LNCaP clone FGC (cell line): ENCODE measurements around the gene ZNF385D.

Experiments used
- DNase-seq: peaks from one replicate; pipeline ENCODE4 v3.0.0-alpha.2; 2011; ENCODE audit warnings: low read depth
- H3K4me3 ChIP-seq: 2 replicates; pipeline ENCODE4 v1.5.1; 2011; ENCODE audit warnings: mild to moderate bottlenecking, low read depth, low read length, control low read depth
- TF ChIP-seq, protein P1 (sequence below): IDR thresholded peaks from 2 replicates; pipeline ENCODE4 v1.5.1; 2012; ENCODE audit warnings: mild to moderate bottlenecking; ENCODE audit not compliant: control insufficient read depth, insufficient read depth; ENCODE audit errors: extremely low read depth

The ZNF385D gene

DNA sequence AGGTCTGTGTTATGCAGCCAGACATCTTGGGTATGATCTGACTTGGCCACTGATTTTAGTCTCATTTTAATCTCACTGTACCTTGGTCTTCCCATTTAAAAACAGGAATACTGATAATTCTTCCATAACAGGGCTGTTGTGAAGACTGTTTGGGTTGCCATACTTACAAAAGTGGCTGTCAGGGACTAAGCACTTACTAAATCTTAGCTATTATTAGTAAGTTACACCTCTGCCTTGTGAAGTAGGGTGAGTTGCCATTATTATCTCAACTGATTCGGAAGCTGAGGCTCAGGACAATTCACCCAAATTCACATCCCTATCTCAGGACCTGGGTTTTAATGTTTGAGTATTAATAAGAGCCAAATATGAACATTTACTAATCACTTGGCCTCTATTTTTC lies 12.7 kb downstream of the ZNF385D start:
- no peak for DNase-seq
- TF ChIP-seq, protein P1, sequence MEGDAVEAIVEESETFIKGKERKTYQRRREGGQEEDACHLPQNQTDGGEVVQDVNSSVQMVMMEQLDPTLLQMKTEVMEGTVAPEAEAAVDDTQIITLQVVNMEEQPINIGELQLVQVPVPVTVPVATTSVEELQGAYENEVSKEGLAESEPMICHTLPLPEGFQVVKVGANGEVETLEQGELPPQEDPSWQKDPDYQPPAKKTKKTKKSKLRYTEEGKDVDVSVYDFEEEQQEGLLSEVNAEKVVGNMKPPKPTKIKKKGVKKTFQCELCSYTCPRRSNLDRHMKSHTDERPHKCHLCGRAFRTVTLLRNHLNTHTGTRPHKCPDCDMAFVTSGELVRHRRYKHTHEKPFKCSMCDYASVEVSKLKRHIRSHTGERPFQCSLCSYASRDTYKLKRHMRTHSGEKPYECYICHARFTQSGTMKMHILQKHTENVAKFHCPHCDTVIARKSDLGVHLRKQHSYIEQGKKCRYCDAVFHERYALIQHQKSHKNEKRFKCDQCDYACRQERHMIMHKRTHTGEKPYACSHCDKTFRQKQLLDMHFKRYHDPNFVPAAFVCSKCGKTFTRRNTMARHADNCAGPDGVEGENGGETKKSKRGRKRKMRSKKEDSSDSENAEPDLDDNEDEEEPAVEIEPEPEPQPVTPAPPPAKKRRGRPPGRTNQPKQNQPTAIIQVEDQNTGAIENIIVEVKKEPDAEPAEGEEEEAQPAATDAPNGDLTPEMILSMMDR, result no peak
- H3K4me3 ChIP-seq, result no peak overlapping the region

DNA sequence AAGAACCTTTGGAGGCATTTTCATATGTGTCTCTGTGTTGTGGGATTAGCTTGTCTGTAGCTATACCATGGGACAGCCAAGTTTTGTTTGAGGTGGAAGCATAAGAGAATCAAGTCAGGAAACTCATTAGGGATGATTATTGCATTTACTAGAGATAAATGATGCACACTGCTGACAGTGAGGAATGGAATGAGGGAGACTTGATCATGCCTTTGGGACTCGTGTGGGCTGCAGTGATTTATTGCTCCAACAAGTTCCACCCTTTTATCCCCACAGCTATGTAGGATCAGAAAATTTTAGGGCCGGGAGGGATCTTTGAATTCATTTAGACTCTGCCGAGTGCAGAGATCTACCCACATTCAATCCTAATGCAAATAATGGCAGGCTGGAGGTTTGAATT lies 16.3 kb downstream of the ZNF385D start:
- DNase-seq, result no peak
- TF ChIP-seq, protein P1, result no peak

DNA sequence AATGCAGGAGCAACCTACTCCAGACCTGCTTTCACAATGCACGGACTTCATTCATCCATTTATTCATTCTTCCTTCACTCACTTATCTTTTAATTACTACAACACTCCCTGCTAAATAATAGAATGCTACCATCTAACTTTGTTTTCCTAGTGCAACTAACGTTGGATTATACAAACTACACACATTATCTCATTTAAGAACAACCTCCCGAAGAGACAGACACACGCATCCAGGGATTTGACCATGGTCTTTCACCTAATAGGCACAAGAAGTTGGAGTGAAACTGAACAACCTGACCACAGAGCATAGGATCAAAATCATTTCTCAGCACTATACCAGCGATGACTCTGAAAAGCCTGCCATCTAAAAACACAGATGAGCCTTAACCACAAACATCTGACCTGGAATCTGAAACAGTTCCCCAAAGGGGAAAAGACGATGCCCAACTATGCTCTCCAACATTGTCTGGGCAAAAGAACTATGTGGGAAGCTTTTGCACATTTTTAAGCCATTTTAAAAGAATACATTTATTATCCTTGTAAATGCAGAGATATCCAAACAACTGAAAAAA lies 21.0 kb downstream of the ZNF385D start:
- H3K4me3 ChIP-seq, result no peak overlapping the region
- no peak for DNase-seq
- TF ChIP-seq, protein P1, result no peak

More for the DNA sequence above, 16.3 kb downstream of the ZNF385D start:
- no peak overlapping the region for H3K4me3 ChIP-seq

DNA sequence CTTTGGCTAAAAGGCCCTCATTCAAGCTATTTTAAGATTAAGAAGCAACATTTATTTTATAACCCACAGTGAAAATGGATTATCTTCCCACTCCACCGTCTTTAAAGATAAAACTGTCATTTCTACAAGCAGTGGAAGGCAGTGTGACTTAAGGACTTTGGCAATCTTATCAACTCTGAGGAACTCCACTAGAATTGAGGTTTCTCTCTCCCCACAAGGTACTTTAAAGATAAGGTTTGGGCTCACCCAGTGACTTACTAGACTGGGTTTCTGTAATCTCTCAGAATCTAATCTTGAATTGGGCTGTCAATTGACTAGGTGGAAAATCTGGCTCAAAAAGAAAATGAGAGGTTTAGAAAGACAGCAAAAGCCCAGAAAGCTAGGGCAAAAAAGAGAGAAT lies 21.7 kb downstream of the ZNF385D start:
- no peak overlapping the region for H3K4me3 ChIP-seq
- TF ChIP-seq, protein P1, result no peak
- no peak for DNase-seq

- H3K4me3 ChIP-seq, result no peak overlapping the region
- DNase-seq, result no peak
- TF ChIP-seq, protein P1, result no peak
These were observed 28.2 kb downstream of the ZNF385D start for GRCh38 chr3:21722768-21723167.

DNA sequence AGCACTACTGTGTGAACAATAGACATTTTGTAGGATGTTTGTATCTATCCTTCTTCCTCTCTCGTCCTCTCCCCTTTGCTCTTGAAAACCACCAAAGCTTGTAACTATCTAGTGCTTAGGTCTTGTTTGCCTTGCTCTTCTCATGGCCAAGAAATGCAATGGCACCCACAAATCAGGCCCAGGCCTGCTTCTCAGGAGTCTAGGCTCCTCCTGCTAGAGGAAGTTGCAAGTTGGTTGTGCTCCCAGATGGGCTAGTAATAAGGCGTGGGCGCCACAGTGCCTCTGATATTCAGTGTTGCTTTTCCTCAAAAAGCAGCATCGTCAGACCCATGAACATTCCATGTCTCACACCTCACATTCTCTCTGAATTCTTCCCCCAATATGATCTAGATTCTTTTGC lies 28.7 kb downstream of the ZNF385D start:
- TF ChIP-seq, protein P1, result no peak
- DNase-seq, result no peak
- no peak overlapping the region for H3K4me3 ChIP-seq

GRCh38 chr3:21718943-21719591 lies 31.9 kb downstream of the ZNF385D start:
- TF ChIP-seq, protein P1, result no peak
- DNase-seq, result no peak
- H3K4me3 ChIP-seq, result no peak overlapping the region
